ENCODE measurements around the gene ATP9A.

The ATP9A gene

GRCh38 chr20:51592564-51592963 lies 175.6 kb downstream of the ATP9A start:
- WGBS, 2 donors (ENCODE audit: extremely low coverage in 2 of 2, insufficient read length in 2 of 2, insufficient replicate concordance in 1 of 2), result no CpG with 5 or more reads among the region's 8 CpGs
- Histone ChIP-seq H3K27ac (replicated peaks; ENCODE audit: low read length) (no peak overlapping the region), H2BK15ac (ENCODE audit: low read length) (no peak overlapping the region), H3K4ac (ENCODE audit: low read length) (no peak overlapping the region), H2BK5ac (ENCODE audit: low read length) (no peak overlapping the region), H3K4me3 (ENCODE audit: low read length in 2 of 2) (no peak overlapping the region), H3K4me2 (ENCODE audit: insufficient read depth, low read length, poor library complexity, severe bottlenecking) (no peak overlapping the region), H3K23ac (ENCODE audit: low read depth, low read length, poor library complexity) (no peak overlapping the region), H3K27me3 (ENCODE audit: control insufficient read depth in 3 of 3, insufficient read depth in 3 of 3, low read depth in 1 of 3, low read length in 3 of 3) (no peaks in the 10 kb centered on the region), H3K4me1 (ENCODE audit: control insufficient read depth in 2 of 2, insufficient read depth in 1 of 2, low read depth in 1 of 2, low read length in 2 of 2) (peaks cover 0 to 1% of the 10 kb centered on the region in 2 donors), H2AK5ac (ENCODE audit: low read depth, low read length) (no peak overlapping the region), H4K8ac (ENCODE audit: low read depth, low read length) (no peak overlapping the region), H3K36me3 (replicated peaks in 1 of 2; ENCODE audit: control insufficient read depth in 2 of 2, insufficient read depth in 2 of 2, low read length in 2 of 2) (peaks cover 0 to 2% of the 10 kb centered on the region in 2 donors), H2BK120ac (ENCODE audit: low read depth, low read length) (no peak overlapping the region), H3K9me3 (replicated peaks in 1 of 2; ENCODE audit: control insufficient read depth in 2 of 2, insufficient read depth in 1 of 2, low read depth in 1 of 2, low read length in 2 of 2) (no peaks in the 10 kb centered on the region), H2BK12ac (ENCODE audit: low read length) (no peak overlapping the region), H3K14ac (ENCODE audit: low read length) (peak overlapping the region; percentile 13), H4K91ac (ENCODE audit: low read depth, low read length, poor library complexity) (no peak overlapping the region), H3K9ac (ENCODE audit: low read depth, low read length, poor library complexity) (peak overlapping the region; percentile 27), H3K18ac (ENCODE audit: low read length) (peak overlapping the region; percentile 45), H2AFZ (ENCODE audit: low read length) (no peak overlapping the region), H3K79me1 (ENCODE audit: low read depth, low read length) (no peaks in the 10 kb centered on the region)
- DNase-seq (ENCODE audit: low spot score), result no peak

DNA sequence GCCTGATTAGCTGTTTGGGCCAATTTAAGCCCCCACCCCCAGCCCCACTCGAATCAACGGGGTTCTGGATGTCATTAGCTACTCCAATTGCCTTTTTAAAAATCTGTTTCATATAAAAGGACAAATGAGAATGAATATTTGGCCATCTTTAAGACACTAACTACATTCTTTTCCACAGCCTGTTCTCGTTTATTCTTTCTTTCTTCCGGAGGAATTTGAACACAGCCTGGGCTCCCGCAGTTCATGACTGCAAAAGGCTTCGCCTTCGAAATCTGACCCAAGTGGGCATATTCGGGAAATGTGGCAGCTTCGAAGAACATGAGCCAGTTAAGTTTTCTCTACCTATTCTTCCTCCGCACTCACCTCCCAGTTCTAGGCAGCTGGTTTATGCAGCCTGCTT lies 176.3 kb downstream of the ATP9A start:
- Histone ChIP-seq H4K8ac (ENCODE audit: low read depth, low read length) (no peak overlapping the region), H2AK5ac (ENCODE audit: low read depth, low read length) (no peak overlapping the region), H3K27ac (replicated peaks; ENCODE audit: low read length) (no peak overlapping the region), H3K4me3 (ENCODE audit: low read length in 2 of 2) (no peak overlapping the region), H3K14ac (ENCODE audit: low read length) (no peak overlapping the region), H3K36me3 (replicated peaks in 1 of 2; ENCODE audit: control insufficient read depth in 2 of 2, insufficient read depth in 2 of 2, low read length in 2 of 2) (peaks cover 0 to 2% of the 10 kb centered on the region in 2 donors), H3K4ac (ENCODE audit: low read length) (no peak overlapping the region), H3K4me2 (ENCODE audit: insufficient read depth, low read length, poor library complexity, severe bottlenecking) (no peak overlapping the region), H3K9me3 (replicated peaks in 1 of 2; ENCODE audit: control insufficient read depth in 2 of 2, insufficient read depth in 1 of 2, low read depth in 1 of 2, low read length in 2 of 2) (no peaks in the 10 kb centered on the region), H2BK5ac (ENCODE audit: low read length) (no peak overlapping the region), H3K23ac (ENCODE audit: low read depth, low read length, poor library complexity) (no peak overlapping the region), H4K91ac (ENCODE audit: low read depth, low read length, poor library complexity) (no peak overlapping the region), H2BK15ac (ENCODE audit: low read length) (no peak overlapping the region), H3K27me3 (ENCODE audit: control insufficient read depth in 3 of 3, insufficient read depth in 3 of 3, low read depth in 1 of 3, low read length in 3 of 3) (no peaks in the 10 kb centered on the region), H3K18ac (ENCODE audit: low read length) (no peak overlapping the region), H2BK120ac (ENCODE audit: low read depth, low read length) (no peak overlapping the region), H2BK12ac (ENCODE audit: low read length) (no peak overlapping the region), H3K4me1 (ENCODE audit: control insufficient read depth in 2 of 2, insufficient read depth in 1 of 2, low read depth in 1 of 2, low read length in 2 of 2) (no peaks in the 10 kb centered on the region), H3K9ac (ENCODE audit: low read depth, low read length, poor library complexity) (no peak overlapping the region), H2AFZ (ENCODE audit: low read length) (no peak overlapping the region), H3K79me1 (ENCODE audit: low read depth, low read length) (no peaks in the 10 kb centered on the region)
- no peak for DNase-seq (ENCODE audit: low spot score)
- WGBS, 2 donors (ENCODE audit: extremely low coverage in 2 of 2, insufficient read length in 2 of 2, insufficient replicate concordance in 1 of 2), result no CpG with 5 or more reads among the region's 10 CpGs

GRCh38 chr20:51588762-51589161 lies 179.4 kb downstream of the ATP9A start:
- Histone ChIP-seq H3K4ac (ENCODE audit: low read length) (no peak overlapping the region), H4K91ac (ENCODE audit: low read depth, low read length, poor library complexity) (no peak overlapping the region), H4K8ac (ENCODE audit: low read depth, low read length) (no peak overlapping the region), H2AFZ (ENCODE audit: low read length) (no peak overlapping the region), H2AK5ac (ENCODE audit: low read depth, low read length) (no peak overlapping the region), H3K36me3 (replicated peaks in 1 of 2; ENCODE audit: control insufficient read depth in 2 of 2, insufficient read depth in 2 of 2, low read length in 2 of 2) (no peaks in the 10 kb centered on the region), H3K9ac (ENCODE audit: low read depth, low read length, poor library complexity) (no peak overlapping the region), H3K4me2 (ENCODE audit: insufficient read depth, low read length, poor library complexity, severe bottlenecking) (no peak overlapping the region), H2BK120ac (ENCODE audit: low read depth, low read length) (no peak overlapping the region), H2BK5ac (ENCODE audit: low read length) (no peak overlapping the region), H3K18ac (ENCODE audit: low read length) (no peak overlapping the region), H3K23ac (ENCODE audit: low read depth, low read length, poor library complexity) (peak overlapping the region; percentile 25), H2BK12ac (ENCODE audit: low read length) (no peak overlapping the region), H3K9me3 (replicated peaks in 1 of 2; ENCODE audit: control insufficient read depth in 2 of 2, insufficient read depth in 1 of 2, low read depth in 1 of 2, low read length in 2 of 2) (no peaks in the 10 kb centered on the region), H3K79me1 (ENCODE audit: low read depth, low read length) (no peaks in the 10 kb centered on the region), H2BK15ac (ENCODE audit: low read length) (no peak overlapping the region), H3K27ac (replicated peaks; ENCODE audit: low read length) (no peak overlapping the region), H3K27me3 (ENCODE audit: control insufficient read depth in 3 of 3, insufficient read depth in 3 of 3, low read depth in 1 of 3, low read length in 3 of 3) (no peaks in the 10 kb centered on the region), H3K4me3 (ENCODE audit: low read length in 2 of 2) (peak overlapping the region in 1 of 2 donors; percentile 19), H3K4me1 (ENCODE audit: control insufficient read depth in 2 of 2, insufficient read depth in 1 of 2, low read depth in 1 of 2, low read length in 2 of 2) (no peaks in the 10 kb centered on the region), H3K14ac (ENCODE audit: low read length) (no peak overlapping the region)
- WGBS, 2 donors (ENCODE audit: extremely low coverage in 2 of 2, insufficient read length in 2 of 2, insufficient replicate concordance in 1 of 2), result no CpG with 5 or more reads among the region's 3 CpGs
- DNase-seq (ENCODE audit: low spot score), result no peak

- no peak overlapping the region for H2AK5ac ChIP-seq (ENCODE audit: low read depth, low read length)
- no peaks in the 10 kb centered on the region for H3K4me1 ChIP-seq (ENCODE audit: control insufficient read depth in 2 of 2, insufficient read depth in 1 of 2, low read depth in 1 of 2, low read length in 2 of 2)
- H4K91ac ChIP-seq (ENCODE audit: low read depth, low read length, poor library complexity), result no peak overlapping the region
- no peaks in the 10 kb centered on the region for H3K9me3 ChIP-seq (replicated peaks in 1 of 2; ENCODE audit: control insufficient read depth in 2 of 2, insufficient read depth in 1 of 2, low read depth in 1 of 2, low read length in 2 of 2)
- H3K18ac ChIP-seq (ENCODE audit: low read length), result no peak overlapping the region
- no peak overlapping the region for H4K8ac ChIP-seq (ENCODE audit: low read depth, low read length)
- no peak overlapping the region for H3K4me2 ChIP-seq (ENCODE audit: insufficient read depth, low read length, poor library complexity, severe bottlenecking)
- H2BK15ac ChIP-seq (ENCODE audit: low read length), result no peak overlapping the region
- WGBS, 2 donors (ENCODE audit: extremely low coverage in 2 of 2, insufficient read length in 2 of 2, insufficient replicate concordance in 1 of 2), result no CpG with 5 or more reads among the region's 4 CpGs
- no peak overlapping the region for H2AFZ ChIP-seq (ENCODE audit: low read length)
- H2BK5ac ChIP-seq (ENCODE audit: low read length), result no peak overlapping the region
- H3K27ac ChIP-seq (replicated peaks; ENCODE audit: low read length), result no peak overlapping the region
- no peak overlapping the region for H3K14ac ChIP-seq (ENCODE audit: low read length)
- DNase-seq (ENCODE audit: low spot score), result no peak
- no peak overlapping the region for H3K9ac ChIP-seq (ENCODE audit: low read depth, low read length, poor library complexity)
- no peak overlapping the region for H3K23ac ChIP-seq (ENCODE audit: low read depth, low read length, poor library complexity)
- no peak overlapping the region for H2BK120ac ChIP-seq (ENCODE audit: low read depth, low read length)
- H3K36me3 ChIP-seq (replicated peaks in 1 of 2; ENCODE audit: control insufficient read depth in 2 of 2, insufficient read depth in 2 of 2, low read length in 2 of 2), result no peaks in the 10 kb centered on the region
- no peak overlapping the region for H2BK12ac ChIP-seq (ENCODE audit: low read length)
- no peak overlapping the region for H3K4ac ChIP-seq (ENCODE audit: low read length)
- H3K27me3 ChIP-seq (ENCODE audit: control insufficient read depth in 3 of 3, insufficient read depth in 3 of 3, low read depth in 1 of 3, low read length in 3 of 3), result no peaks in the 10 kb centered on the region
- H3K79me1 ChIP-seq (ENCODE audit: low read depth, low read length), result no peaks in the 10 kb centered on the region
- no peak overlapping the region for H3K4me3 ChIP-seq (ENCODE audit: low read length in 2 of 2)
Measured at GRCh38 chr20:51587145-51587544, 181.0 kb downstream of the ATP9A start.
